ENCODE measurements around the gene MED10.

The MED10 gene, protein sequence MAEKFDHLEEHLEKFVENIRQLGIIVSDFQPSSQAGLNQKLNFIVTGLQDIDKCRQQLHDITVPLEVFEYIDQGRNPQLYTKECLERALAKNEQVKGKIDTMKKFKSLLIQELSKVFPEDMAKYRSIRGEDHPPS

DNA sequence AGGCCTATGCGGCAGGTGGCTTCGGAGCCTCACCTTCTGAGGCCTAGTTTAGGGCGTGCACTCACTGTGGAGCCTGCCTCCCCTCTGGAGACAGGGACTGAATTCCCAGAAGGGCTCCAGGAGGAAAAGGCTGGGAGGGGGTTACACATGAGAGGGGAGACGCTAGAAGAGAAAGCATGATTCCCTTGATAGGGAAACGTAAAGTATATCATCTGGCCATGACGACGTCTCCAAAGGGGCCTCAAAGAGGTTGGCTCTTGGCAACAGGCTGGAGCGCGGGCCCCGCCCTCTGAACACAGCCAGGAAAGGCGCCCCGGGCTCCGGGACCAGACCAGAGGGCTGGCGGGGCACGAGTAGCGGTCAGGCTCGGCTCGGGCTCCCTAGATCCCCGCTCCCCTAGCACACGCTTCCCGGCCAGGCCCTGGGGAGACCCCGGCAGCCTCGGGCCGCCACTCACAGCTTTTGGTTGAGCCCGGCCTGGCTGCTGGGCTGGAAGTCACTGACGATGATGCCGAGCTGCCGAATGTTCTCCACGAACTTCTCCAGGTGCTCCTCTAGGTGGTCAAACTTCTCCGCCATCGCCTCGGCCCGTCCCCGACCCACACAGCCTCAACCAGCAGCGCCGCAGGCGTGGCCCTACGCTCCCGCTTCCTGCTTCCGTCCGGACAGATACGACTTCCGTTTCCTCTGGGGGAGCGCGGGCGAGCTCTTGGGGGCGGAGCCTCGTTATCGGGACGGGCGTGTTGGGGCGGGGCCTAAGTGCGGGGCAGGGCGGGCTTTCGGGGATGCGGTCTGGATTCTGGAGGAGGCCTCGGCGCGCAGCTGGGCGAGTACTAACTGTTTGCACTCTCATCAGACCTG is at the start of gene MED10:
MED10 (minus strand) TSS at position 643 of the 861 bp plus-strand sequence; CDS start at position 579, 64 bp downstream.
- DNase-seq (ENCODE audit: low read depth): peak; percentile 96

DNA sequence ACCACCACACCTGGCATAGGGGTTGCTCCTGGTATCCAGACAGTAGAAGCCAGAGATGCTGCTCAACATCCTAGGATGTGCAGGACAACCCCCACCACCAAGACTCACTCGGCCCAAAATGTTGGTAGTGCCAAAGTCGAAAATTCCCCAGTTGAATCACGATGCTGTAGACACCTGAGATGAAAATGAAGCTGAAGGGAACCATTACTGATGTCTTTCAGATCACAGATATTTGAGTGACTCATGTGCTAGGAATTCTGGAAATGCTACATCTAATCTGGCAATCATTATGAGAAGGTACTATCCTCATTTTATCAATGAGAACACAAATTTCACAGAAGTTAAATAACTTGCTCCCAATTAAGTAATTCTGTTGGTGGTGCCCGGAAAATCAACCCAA is 49.3 kb upstream of the MED10 start:
- DNase-seq (ENCODE audit: low read depth): no peak

DNA sequence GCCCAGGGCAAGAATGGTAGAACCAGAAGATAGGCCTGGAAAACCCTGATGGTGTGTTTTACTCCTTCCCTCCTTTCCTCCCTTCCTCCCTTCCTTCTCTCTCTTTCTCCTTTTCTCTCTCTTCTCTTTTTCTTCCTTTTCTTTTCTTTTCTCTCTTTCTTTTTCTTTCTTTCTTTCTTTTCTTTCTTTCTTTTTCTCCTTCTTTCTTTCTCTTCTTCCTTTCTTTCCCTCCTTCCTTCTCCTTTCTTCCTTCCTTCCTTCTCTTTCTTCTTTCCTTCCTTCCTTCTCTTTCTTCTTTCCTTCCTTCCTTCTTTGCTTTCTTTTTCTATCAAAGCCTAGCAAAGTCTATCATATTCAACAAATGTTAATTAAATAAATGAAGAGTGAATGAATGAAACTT is 46.4 kb upstream of the MED10 start:
- no peak for DNase-seq (ENCODE audit: low read depth)

DNA sequence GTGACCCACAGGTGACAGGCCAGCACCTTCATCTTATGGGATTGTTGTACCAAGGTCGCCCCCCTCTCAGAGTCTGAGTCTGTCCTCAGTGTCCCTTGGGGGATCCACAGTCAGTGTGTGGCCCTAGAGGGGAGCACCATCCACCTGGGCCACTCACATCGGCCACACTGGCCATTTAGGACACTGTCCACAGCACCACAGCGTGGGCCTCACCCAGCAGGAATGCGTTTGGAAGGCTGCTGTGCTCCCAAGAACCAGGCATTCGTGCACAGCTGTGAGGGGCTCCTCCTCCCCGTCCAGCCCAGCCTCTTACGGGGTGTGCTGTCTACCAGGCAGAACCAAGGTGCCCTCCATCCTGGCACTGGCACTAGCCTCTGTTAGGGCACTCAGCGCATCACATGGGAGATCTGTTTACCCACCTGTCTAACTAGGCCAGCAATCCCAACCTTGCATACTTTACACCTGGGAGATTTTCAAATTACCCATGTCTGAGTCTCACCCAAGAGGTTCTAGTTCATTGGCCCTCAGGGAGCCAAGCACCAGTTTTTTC is 45.8 kb upstream of the MED10 start:
- DNase-seq (ENCODE audit: low read depth): no peak

DNA sequence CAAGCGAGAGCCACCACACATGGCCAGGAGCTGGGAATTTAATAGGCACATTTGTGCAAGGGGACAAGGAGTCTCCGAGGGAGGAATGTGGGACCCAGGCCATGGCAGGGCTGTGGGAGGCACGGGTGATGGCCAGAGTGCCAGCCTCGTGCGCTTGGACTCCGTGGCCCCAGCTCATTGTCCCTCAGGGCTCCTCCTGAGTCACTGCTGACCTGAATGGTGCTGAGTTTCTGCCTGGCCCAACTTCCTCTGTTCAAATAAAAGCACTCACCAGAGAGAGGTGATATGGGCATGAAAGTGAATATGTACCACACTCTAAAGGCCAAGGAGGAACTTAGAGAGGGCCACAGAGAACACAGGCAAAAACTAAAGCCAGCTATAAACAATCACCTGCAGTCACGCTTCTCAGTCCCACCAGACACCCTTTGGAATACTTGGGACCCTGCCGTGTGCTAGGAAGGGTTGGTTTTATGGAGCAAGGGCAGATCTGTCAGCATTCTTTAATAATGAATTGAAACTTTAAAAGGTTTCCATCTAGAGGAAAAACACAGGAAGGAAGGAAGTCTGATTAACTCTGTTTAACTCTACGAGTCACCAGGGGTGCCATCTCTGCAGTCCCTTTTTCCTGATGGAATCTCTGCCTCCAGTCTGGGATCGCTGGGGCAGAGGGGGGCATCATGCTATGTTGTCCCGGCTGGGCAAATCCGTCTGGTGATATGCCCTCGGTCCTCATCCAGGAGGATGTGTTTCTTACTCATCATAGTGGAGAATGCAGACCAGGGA is 45.2 kb upstream of the MED10 start:
- no peak for DNase-seq (ENCODE audit: low read depth)

DNA sequence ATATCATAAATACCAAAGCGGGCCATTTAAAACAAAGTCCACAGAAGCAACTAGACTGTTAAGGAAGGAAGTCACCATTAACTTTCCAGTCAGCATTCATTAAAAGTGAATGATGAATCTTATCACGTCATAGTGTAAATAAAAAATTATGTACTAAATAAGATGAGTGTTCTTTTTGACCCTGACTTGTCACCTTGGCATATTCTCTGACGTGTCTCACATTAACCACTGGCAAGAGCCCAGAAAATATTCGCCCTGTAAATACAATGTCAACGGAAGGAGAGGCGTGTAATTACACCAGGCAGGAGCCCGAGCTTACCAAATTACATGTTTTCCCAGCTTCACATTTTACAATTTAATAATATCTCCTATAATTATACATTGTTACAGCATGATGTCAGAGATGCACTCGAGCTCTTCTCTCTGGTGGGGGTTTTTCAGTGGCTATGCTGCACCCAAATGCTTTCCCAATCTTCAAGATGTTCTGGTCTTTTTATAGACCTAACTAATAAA is 41.0 kb upstream of the MED10 start:
- no peak for DNase-seq (ENCODE audit: low read depth)

DNA sequence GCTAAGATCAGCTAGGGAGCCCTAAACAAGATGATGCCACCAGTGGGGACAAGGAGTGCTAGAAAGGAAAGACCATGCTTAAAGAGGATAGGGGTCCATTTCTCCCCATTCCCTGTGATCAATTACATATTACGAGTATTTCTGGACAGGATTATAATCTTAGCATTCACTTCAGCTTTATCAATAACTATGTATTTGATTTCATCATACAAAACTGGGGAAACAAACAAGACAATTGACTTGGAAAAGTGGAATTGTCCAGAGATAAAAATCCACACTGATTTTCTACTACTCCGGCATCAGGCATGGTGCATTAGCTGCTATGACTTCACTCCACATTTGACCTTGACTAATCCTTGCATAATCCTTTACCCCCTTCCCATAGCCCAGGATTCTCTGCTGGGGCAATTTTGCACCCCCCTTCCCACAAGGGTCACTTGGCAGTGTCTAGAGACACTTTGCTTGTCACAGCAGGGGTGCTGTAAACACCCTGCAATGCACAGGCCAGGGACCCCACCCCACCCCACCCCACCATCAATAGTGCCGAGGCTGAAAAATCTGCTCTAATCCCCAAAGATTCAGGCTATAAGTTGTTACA is 40.4 kb upstream of the MED10 start:
- DNase-seq (ENCODE audit: low read depth): no peak

DNA sequence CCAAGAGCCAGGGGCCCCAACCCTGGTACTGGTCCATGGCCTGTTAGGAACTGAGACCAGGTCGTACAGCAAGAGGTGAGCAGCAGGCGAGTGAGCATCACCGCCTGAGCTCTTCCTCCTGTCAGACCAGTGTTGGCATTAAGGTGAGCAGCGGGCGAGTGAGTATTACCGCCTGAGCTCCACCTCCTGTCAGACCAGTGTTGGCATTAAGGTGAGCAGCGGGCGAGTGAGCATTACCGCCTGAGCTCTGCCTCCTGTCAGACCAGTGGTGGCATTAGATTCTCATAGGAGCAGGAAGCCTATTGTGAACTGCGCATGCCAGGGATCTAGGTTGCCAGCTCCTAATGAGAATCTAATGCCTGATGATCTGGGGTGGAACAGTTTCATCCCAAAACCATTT is 39.3 kb upstream of the MED10 start:
- no peak for DNase-seq (ENCODE audit: low read depth)

DNA sequence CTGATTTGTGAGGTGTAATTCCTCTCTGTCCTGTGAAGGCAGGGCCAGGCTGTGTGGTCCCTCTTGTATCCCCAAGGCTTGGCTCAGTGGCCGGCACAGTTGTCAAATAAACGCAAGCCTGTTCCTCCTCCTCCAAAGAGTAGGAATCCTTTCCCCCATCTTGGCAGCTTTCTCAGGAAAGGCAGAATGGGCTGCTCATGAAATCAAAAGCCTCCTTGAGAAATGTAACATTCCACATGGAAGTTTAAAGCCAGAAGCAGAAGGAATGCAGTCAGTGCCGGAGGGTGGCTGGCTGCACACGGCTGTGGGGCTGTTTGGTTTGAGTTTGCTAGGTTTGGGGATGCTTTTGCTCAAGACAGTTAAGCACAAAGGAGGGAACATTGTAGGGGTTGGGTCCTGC is 34.5 kb upstream of the MED10 start:
- no peak for DNase-seq (ENCODE audit: low read depth)

DNA sequence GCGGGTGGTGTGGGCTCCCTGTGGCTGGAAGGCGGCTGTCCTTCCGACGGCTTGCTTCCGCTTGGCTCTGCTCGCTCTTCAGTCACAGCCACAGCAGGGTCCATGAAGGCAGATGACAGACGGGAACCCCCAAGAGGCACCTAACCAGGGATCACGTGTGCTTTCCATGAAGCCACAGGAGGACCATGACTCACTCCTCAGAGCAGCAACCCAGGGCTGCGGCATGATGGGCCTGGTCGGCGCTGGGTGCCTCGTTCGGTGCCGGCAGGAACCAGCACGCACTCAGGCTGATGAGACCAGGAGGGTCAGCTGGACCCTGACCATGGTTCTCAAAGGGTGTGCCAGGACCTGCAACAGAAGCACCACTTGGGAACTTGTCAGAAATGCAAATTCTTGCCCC is 32.8 kb upstream of the MED10 start:
- DNase-seq (ENCODE audit: low read depth): no peak

DNA sequence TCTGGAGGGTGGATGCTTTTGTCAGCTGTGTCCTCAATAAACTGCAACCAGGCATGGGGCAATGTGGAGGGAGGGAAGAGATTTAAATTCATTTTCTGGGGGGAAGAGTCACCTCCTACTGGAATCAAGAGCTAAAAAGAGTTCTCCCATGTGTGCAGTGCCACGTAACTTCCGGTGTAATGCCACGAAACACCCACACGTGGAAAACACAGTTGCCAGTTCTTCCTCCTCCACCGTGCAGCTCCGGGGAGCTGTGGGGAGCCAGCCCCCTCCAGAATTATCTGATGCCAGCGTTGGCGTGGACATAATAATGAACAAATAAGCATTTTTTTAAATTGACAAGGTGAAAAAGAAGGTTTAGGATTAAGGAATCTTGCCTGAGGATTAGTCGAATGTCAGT is 32.1 kb upstream of the MED10 start:
- no peak for DNase-seq (ENCODE audit: low read depth)

DNA sequence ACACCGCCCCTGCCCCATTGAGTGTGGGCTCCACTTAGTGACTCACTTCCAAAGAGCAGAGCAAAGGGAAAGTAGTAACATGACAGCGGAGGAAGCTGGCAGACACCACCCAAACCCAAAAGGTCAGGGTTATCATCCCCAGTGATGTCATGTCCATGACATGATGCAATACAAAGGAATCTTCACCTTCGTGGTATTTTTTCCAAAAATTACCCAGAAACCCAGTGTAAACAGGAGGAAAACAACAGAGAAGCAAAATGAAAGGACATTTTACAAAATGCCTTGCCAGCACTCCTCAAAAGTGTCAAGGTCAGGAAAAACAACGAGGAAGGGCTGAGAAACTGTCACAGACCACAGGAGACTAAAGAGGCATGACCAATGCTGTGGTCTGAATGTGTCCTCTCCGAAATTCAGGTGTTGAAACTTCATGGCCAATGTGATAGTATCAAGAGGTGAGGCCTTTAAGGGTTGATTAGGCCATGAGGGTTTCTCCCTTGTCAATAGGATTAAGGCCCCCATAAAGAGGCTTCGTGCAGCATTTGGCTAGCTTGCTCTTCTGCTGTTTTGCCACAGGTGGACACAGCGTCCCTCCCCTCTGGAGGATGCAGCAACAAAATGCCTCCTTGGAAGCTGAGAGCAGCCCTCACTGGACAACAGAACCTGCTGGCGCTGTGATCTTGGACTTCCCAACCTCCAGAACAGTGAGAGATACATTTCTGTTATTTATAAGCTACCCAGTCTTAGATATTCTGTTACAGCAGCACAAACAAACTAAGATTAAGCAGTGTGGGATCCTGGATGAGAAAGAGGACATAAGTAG is 30.5 kb upstream of the MED10 start:
- DNase-seq (ENCODE audit: low read depth): no peak

DNA sequence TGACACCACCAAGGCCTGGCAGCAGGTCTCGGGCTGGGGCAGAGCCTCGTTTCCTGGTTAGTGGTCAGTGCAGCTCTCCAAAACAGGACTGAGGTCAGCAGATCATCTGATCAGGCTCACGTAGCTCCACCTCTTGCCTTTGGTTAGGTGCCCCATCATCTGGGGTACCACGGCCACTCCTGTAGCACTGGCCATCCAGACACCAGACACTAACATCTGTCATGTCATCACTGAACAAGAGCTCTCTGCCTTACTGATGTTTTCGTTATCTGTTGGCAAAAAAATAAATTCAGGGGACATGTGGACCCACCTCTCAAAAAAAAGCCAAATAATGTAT is 29.9 kb upstream of the MED10 start:
- no peak for DNase-seq (ENCODE audit: low read depth)

DNA sequence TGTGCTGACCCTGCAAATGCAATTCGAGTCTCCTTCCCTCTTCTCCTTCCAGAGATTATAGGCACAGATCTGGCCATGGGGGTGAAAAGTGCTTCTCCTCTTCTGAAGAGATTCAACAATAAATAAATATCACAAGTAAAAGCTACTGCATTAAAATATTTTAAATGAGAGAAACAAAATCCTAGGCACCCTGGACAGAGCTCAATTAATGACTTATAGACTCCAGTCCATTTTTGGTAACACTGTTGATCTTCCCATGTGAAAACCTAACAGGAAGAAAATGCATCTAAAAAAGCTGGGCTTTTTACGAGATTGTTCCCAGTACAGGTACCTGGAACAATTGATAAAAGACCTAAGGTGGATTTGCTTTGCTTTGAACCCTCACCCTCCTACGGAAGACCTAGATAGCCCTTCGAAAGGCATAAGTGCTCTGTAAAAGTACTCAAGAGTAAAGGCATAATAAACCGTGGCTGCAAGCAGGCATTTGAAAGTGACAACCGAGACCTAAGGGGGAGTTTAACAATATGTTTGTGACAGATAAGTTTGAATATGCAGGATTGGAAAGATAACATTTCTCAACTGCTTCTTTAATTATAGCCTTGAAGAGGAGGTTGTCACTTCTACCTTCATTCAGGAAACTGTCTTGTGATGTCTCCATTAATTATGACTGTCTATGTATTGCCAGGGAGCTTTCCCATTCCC is 29.4 kb upstream of the MED10 start:
- no peak for DNase-seq (ENCODE audit: low read depth)

DNA sequence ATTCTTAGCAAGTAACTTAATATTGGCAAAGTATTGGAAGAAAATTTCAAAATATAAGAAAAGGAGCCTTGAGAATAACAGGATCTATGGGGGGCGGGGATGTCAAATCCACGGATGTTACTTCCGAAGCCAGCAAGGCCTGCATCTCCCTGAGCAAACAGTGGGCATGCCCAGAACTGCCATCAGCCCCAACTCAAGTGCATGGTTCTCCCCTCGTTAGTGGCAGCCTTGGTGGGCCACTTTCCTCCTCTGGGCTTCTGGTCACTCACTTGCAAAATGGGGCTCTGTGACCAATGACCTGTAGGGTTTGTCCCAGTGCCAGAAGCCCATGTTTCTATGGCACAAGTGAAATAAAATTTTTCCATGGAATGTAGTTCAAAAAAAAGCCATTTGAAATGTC is 27.2 kb upstream of the MED10 start:
- DNase-seq (ENCODE audit: low read depth): no peak

DNA sequence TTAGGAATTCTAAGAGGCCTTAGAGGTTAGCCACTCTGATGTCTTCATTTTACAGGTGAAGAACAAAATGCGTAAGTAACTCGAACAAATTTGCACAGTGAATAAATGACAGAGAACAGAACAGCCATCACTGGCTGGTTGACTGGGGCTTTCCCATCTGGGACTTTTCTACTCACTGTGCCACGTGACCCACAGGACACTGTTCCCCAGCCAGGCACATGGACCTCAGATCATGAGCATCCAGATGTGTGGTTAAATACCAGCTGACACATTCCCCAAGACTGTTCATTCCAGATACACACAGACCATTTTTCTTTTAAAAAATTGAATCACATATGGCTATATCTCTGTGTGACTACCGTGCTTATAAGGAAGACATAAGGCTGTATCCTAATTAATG is 25.8 kb upstream of the MED10 start:
- DNase-seq (ENCODE audit: low read depth): no peak

DNA sequence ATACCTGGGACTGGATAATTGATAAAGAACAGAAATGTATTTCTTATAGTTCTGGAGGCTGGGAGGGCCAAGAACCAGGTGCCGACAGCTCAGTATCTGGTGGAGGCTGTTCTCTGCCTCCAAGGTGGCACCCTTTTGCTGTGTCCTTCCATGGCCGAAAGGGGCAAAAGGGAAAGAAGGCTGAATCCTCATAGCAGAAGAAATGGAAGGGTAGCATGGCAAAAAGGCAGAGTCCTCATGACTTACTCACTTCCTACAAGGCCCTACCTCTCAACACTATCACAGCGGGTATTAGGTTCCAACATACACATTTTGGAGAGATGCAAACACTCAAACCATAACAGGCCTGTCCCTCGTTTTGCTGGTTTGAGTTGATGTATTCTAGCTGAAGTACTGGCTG is 25.1 kb upstream of the MED10 start:
- DNase-seq (ENCODE audit: low read depth): no peak

DNA sequence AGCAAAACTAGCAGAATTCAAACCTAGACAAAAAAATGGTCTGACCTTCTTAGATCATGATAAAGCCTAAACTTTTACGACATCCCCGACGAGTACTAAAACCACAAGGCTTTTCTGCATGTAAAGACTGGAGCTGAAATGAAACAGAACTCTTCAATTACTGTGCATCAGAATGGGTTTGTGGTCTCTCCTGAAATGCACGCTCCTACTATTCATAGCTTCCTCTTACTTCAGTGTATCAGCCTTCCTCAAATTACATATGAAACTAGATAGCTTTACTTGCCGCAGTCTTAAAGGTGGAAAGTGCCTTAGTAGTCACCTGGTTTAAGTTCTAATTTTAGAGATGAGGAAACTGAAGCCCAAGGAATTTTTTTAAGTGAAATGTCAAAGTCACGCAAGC is 24.6 kb upstream of the MED10 start:
- no peak for DNase-seq (ENCODE audit: low read depth)

DNA sequence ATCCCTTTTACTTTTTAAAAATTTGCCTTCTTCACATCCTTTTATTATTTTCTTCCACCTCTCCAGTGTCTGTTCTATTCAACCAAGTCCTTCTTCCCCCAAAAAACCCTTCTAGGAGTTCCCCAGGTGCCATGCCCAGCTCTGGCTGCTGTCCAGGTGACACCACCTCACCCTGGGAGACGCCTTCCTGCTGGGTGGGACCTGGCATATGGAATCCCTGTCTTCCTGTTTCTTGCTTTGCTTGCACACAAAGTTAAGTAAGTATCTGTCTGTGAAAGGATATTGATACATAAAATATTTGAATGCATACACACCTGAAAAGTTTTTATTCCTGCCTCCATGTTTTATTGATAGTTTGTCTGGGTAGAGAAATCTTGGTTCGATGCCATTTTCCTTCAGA is 23.1 kb upstream of the MED10 start:
- DNase-seq (ENCODE audit: low read depth): no peak

DNA sequence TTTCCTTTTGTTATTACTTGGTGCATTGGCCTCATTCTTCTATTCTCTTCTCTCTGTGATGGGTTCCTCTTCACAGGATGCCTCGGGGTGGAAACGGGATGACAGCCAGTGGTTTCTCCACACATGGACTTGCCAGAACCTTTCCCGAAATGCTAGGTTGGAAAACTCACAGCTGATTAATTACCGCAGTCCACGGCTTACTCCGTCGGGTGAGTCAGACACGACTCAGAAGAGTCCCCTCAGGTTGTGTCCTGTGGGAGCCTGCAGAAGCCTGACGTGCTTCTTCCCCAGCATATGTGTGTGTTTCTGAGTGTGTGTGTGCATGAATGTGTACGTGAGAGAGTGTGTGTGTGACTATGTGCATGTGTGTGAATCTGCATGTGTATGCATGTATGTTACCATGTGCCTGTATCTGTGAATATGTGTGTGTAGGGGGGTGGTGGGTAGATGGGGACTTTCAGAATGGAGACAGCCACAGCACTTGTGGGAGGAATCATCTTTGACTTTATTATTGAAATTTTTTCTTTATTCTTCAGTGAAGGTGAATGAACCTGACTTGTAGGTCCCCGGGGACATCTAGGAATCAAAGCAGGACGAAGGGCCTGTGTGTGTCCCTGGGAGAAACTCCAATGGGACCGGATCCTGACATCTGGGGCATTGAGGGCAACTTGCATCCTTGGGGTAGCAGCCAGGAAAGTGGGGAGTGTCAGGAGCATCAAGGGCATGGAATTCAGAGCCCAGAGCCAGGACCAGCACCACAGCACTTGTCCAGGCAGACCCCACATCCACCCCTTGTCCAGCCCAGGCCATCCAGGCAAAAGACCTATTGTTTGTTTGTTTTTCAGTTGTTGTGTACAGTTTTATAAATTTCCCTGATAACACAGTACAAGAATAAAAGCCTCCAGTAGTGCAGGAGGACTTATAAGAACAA is 21.9 kb upstream of the MED10 start:
- no peak for DNase-seq (ENCODE audit: low read depth)

Measured in activated T-cell treated with anti-CD3 and anti-CD28 coated beads for 24 hours (primary cell).